ENCODE measurements around the gene SAMD13.

SAMD13 gene

GRCh38 chr1:84398175-84399155 lies 97.0 kb downstream of the SAMD13 start, which contains the start of gene DNASE2B:
DNASE2B (plus strand) TSS chr1:84398484; CDS start chr1:84398565, 81 bp downstream.
- H3K4me1 ChIP-seq (ENCODE audit: control insufficient read depth, insufficient read depth, low read length), result no peaks in the 10 kb centered on the region
- no peaks in the 10 kb centered on the region for H3K27me3 ChIP-seq (ENCODE audit: control insufficient read depth, insufficient read depth, low read length)
- H3K36me3 ChIP-seq (ENCODE audit: control insufficient read depth, insufficient read depth, low read length), result no peaks in the 10 kb centered on the region
- no peaks in the 10 kb centered on the region for H3K9me3 ChIP-seq (ENCODE audit: control insufficient read depth, insufficient read depth, low read depth, low read length)
- no peak within 1 kb of the TSS for H3K4me3 ChIP-seq (ENCODE audit: low read depth, low read length)
- H3K27ac ChIP-seq (ENCODE audit: low read depth, low read length), result no peak within 1 kb of the TSS
- no peak within 1 kb of the TSS for H3K9ac ChIP-seq (ENCODE audit: low read length)

All from HUES6 (cell line).